ENCODE data around the gene TCP11L1. TPM values are rescaled to one million over a fixed set of nuclear protein-coding genes. Genes with fewer than 3 reads are reported as not detected.
A peak's percentile ranks its signal among the peaks of the same experiment; 100 is the strongest.
"Not testable (repeated sequence)": the region's sequence is repeated elsewhere in the genome, so short reads cannot be mapped to it uniquely, and the experiment has no call there.

TCP11L1 gene
- total RNA-seq, 1 experiment from 2014 or later: 15.2 TPM

DNA sequence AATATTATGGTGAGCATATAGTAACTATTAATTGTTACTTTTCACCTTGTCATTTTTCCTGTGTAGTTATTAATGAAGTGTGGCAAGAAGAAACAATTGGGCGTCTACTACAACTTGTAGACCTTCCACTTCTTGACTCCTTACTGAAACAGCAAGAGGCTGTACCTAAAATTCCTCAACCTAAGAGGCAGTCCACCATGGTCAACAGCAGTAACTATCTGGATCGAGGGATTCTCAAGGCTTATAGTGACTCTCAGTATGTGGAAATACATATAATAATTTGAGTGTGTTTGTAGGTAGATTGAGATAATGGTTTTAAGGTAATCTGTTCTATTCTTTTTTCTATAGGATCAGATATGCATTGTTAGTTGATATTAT is 10.8 kb upstream of the TCP11L1 start:
- peaks cover 15% of the 10 kb centered on the region for H3K4me1 ChIP-seq (ENCODE audit: insufficient read depth, low read length)
- CTCF ChIA-PET: no interaction called here
- no peak overlapping the region for H3K4me2 ChIP-seq (ENCODE audit: low read length)
- H3K36me3 ChIP-seq (ENCODE audit: low read depth, low read length): no peaks in the 10 kb centered on the region
- POLR2A ChIA-PET (ENCODE audit: unreplicated experiment): no interaction called here
- H3K27me3 ChIP-seq (ENCODE audit: low read length): no peaks in the 10 kb centered on the region
- H3K9me3 ChIP-seq (ENCODE audit: low read length): no peaks in the 10 kb centered on the region
- no TSS peak for BruUV-seq (replicated peaks)
- TF ChIP-seq, protein P1, sequence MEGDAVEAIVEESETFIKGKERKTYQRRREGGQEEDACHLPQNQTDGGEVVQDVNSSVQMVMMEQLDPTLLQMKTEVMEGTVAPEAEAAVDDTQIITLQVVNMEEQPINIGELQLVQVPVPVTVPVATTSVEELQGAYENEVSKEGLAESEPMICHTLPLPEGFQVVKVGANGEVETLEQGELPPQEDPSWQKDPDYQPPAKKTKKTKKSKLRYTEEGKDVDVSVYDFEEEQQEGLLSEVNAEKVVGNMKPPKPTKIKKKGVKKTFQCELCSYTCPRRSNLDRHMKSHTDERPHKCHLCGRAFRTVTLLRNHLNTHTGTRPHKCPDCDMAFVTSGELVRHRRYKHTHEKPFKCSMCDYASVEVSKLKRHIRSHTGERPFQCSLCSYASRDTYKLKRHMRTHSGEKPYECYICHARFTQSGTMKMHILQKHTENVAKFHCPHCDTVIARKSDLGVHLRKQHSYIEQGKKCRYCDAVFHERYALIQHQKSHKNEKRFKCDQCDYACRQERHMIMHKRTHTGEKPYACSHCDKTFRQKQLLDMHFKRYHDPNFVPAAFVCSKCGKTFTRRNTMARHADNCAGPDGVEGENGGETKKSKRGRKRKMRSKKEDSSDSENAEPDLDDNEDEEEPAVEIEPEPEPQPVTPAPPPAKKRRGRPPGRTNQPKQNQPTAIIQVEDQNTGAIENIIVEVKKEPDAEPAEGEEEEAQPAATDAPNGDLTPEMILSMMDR (conservative IDR thresholded peaks at IDR 0.05; ENCODE audit: low read depth, low read length): no peak
- no peak for TF ChIP-seq EZH2phosphoT487 (IDR thresholded peaks at IDR 0.05; ENCODE audit: borderline replicate concordance, low read length)
- TF ChIP-seq EZH2 (IDR thresholded peaks at IDR 0.05; ENCODE audit: low read length, unreplicated experiment): no peak
- H3K9me2 ChIP-seq (replicated peaks; ENCODE audit: low read length): no peaks in the 10 kb centered on the region
- H4K20me1 ChIP-seq (ENCODE audit: low read length): no peaks in the 10 kb centered on the region
- H3K79me2 ChIP-seq (ENCODE audit: low read length): no peaks in the 10 kb centered on the region
- intact Hi-C loops (cut with micrococcal nuclease): no loop called here
- no peak overlapping the region for H2AFZ ChIP-seq (ENCODE audit: low read length)
- no peaks in the 10 kb centered on the region for H3F3A ChIP-seq (ENCODE audit: low read length, unreplicated experiment)
- DNase-seq: no peak
- H3K27ac ChIP-seq (ENCODE audit: low read length): no peak overlapping the region
- H3K9ac ChIP-seq (ENCODE audit: low read length): no peak overlapping the region
- ATAC-seq: no peak
- no peak overlapping the region for H3K4me3 ChIP-seq (ENCODE audit: low read length)

GRCh38 chr11:33029218-33029617 is 10.2 kb upstream of the TCP11L1 start:
- DNase-seq; CTCF ChIA-PET; H3F3A ChIP-seq (ENCODE audit: low read length, unreplicated experiment); BruUV-seq (replicated peaks); H2AFZ ChIP-seq (ENCODE audit: low read length); POLR2A ChIA-PET (ENCODE audit: unreplicated experiment); H3K36me3 ChIP-seq (ENCODE audit: low read depth, low read length); H3K27ac ChIP-seq (ENCODE audit: low read length); H4K20me1 ChIP-seq (ENCODE audit: low read length); H3K79me2 ChIP-seq (ENCODE audit: low read length); H3K9me2 ChIP-seq (replicated peaks; ENCODE audit: low read length); H3K9ac ChIP-seq (ENCODE audit: low read length); H3K4me3 ChIP-seq (ENCODE audit: low read length); intact Hi-C loops (cut with micrococcal nuclease); H3K9me3 ChIP-seq (ENCODE audit: low read length); H3K4me2 ChIP-seq (ENCODE audit: low read length); ATAC-seq; H3K27me3 ChIP-seq (ENCODE audit: low read length): not testable (repeated sequence)
- peaks cover 21% of the 10 kb centered on the region for H3K4me1 ChIP-seq (ENCODE audit: insufficient read depth, low read length)

DNA sequence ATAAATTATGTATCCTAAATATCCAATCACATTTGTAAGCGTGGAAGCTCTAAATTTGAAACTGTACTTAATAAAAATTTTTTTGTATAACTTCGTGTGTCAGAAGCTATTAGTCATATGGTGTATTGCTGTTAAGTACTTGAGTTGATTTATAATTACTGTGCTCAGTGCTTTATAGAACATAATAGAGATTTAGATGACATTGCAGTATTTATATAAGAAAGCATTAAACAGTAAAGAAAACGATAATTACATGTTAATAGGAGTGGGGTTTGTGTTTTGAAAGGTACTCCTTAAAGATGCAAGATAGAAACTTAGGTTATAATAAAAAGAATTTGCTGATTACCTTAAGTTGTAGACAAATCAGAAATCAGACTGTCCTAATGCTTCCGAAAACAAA is 5.9 kb upstream of the TCP11L1 start:
- Histone ChIP-seq H3K27me3 (ENCODE audit: low read length) (no peaks in the 10 kb centered on the region), H3K27ac (ENCODE audit: low read length) (no peak overlapping the region), H3F3A (ENCODE audit: low read length, unreplicated experiment) (no peaks in the 10 kb centered on the region), H3K4me3 (ENCODE audit: low read length) (no peak overlapping the region), H3K9me2 (replicated peaks; ENCODE audit: low read length) (no peaks in the 10 kb centered on the region), H3K4me1 (ENCODE audit: insufficient read depth, low read length) (peaks cover 10% of the 10 kb centered on the region; the same call in 1 of the 2 replicates), H3K36me3 (ENCODE audit: low read depth, low read length) (no peaks in the 10 kb centered on the region), H3K4me2 (ENCODE audit: low read length) (no peak overlapping the region), H3K79me2 (ENCODE audit: low read length) (no peaks in the 10 kb centered on the region), H2AFZ (ENCODE audit: low read length) (0 out of 2 replicates have a peak overlapping the region, but pooled peaks have one; percentile 5), H3K9ac (ENCODE audit: low read length) (no peak overlapping the region), H4K20me1 (ENCODE audit: low read length) (no peaks in the 10 kb centered on the region), H3K9me3 (ENCODE audit: low read length) (no peaks in the 10 kb centered on the region)
- ChIA-PET POLR2A (ENCODE audit: unreplicated experiment) (no interaction called here), CTCF (interaction anchor here (0.5 kb wide), 1 partner anchor 711 kb away, joined by 3 read pairs; no protein-coding TSS in a partner anchor)
- intact Hi-C loops (cut with micrococcal nuclease): no loop called here
- BruUV-seq (replicated peaks): no TSS peak
- ATAC-seq (peak; percentile 22; the same call in 1 of the 2 replicates), DNase-seq (no peak)
- no peak for TF ChIP-seq EZH2 (IDR thresholded peaks at IDR 0.05; ENCODE audit: low read length, unreplicated experiment)
- TF ChIP-seq, protein P1 (conservative IDR thresholded peaks at IDR 0.05; ENCODE audit: low read depth, low read length): no peak
- no peak for TF ChIP-seq EZH2phosphoT487 (IDR thresholded peaks at IDR 0.05; ENCODE audit: borderline replicate concordance, low read length)

All from PC-3 (cell line).